PFSK-1 (cell line): ENCODE data around the gene COPB1.

Experiments used
- FOXP2 ChIP-seq: optimal IDR thresholded peaks from 2 replicates; pipeline ENCODE3; 2011; ENCODE audit warnings: borderline replicate concordance, control low read depth, inconsistent platforms; ENCODE audit not compliant: insufficient read depth; ENCODE audit errors: extremely low read length, extremely low read depth
- POLR2AphosphoS5 ChIP-seq: IDR thresholded peaks from 2 replicates; pipeline ENCODE4 v1.6.1; 2012; ENCODE audit warnings: low read depth, mild to moderate bottlenecking, control low read depth, low read length, moderate library complexity
- SIN3A ChIP-seq: IDR thresholded peaks from 2 replicates; pipeline ENCODE4 v1.6.1; 2012; ENCODE audit warnings: mild to moderate bottlenecking, low read length, moderate library complexity, borderline replicate concordance; ENCODE audit not compliant: insufficient read depth
- TAF1 ChIP-seq: IDR thresholded peaks from 2 replicates; pipeline ENCODE4 v1.6.1; 2012; ENCODE audit warnings: low read length, control low read depth, borderline replicate concordance; ENCODE audit not compliant: insufficient read depth
- TF ChIP-seq, protein P1 (sequence below), 2 experiments: IDR thresholded peaks; 2 replicates each; pipeline versions ENCODE4 v1.6.1 to v1.8.0; 2011 to 2012; ENCODE audit warnings: low read depth in 2 of 2, low read length in 2 of 2, control low read depth in 1 of 2, inconsistent platforms in 1 of 2, mild to moderate bottlenecking in 1 of 2, moderate library complexity in 1 of 2; ENCODE audit not compliant: insufficient read depth in 1 of 2

DNA sequence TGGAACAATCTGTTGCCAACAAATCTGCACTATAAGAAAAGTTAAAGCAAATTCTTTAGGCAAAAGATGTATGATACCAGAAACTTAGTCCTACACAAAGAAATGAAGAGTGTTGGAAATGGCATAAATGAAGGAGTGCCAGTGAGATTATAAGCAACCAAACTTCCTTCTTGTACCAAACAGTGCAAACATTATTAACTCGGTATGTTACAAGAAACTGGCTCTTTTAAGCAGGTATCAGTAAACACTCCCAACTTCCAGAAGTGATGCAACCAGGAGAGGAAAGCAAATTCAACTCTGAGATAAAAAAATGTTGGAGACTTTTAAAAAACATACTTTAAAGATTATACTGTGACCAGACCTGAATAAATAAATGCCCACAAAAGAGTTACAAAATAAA lies 28.5 kb downstream of the COPB1 start:
- no peak for TF ChIP-seq POLR2AphosphoS5
- TF ChIP-seq SIN3A = no peak
- no peak for TF ChIP-seq TAF1
- TF ChIP-seq, protein P1, sequence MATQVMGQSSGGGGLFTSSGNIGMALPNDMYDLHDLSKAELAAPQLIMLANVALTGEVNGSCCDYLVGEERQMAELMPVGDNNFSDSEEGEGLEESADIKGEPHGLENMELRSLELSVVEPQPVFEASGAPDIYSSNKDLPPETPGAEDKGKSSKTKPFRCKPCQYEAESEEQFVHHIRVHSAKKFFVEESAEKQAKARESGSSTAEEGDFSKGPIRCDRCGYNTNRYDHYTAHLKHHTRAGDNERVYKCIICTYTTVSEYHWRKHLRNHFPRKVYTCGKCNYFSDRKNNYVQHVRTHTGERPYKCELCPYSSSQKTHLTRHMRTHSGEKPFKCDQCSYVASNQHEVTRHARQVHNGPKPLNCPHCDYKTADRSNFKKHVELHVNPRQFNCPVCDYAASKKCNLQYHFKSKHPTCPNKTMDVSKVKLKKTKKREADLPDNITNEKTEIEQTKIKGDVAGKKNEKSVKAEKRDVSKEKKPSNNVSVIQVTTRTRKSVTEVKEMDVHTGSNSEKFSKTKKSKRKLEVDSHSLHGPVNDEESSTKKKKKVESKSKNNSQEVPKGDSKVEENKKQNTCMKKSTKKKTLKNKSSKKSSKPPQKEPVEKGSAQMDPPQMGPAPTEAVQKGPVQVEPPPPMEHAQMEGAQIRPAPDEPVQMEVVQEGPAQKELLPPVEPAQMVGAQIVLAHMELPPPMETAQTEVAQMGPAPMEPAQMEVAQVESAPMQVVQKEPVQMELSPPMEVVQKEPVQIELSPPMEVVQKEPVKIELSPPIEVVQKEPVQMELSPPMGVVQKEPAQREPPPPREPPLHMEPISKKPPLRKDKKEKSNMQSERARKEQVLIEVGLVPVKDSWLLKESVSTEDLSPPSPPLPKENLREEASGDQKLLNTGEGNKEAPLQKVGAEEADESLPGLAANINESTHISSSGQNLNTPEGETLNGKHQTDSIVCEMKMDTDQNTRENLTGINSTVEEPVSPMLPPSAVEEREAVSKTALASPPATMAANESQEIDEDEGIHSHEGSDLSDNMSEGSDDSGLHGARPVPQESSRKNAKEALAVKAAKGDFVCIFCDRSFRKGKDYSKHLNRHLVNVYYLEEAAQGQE (IDR thresholded peaks at IDR 0.05; ENCODE audit: insufficient read depth in 1 of 2, low read depth in 2 of 2, low read length in 2 of 2) = no peak
- TF ChIP-seq FOXP2 = no peak
